ENCODE results near the gene OR9Q1. TPM values are rescaled to one million over a fixed set of nuclear protein-coding genes. Genes with fewer than 3 reads are reported as not detected.
A peak's percentile ranks its signal among the peaks of the same experiment; 100 is the strongest.

OR9Q1 gene
- total RNA-seq, 1 experiment from 2014 or later, result not detected

DNA sequence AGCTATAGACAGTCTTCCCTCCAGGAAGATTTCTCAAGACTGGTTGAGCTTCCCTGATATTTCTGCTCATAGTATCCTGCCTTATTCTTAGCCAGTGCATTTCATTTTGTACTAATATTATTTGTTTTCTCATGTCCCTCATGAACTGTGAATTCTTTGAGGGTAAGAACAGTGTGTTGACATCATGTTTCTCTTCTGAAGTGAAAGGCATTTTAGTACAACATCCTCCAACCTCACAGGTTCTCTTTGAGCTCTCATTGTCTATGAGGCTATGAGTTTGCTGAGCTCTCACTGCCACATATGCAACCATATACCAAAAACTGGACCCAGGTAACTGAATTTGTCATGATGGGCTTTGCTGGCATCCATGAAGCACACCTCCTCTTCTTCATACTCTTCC lies 7.0 kb downstream of the OR9Q1 start, which contains the start of gene OR6Q1:
OR6Q1 (plus strand) TSS at position 301 of the 400 bp plus-strand sequence; CDS start at position 301, 0 bp downstream.
- no peak for DNase-seq (ENCODE audit: low read depth)

DNA sequence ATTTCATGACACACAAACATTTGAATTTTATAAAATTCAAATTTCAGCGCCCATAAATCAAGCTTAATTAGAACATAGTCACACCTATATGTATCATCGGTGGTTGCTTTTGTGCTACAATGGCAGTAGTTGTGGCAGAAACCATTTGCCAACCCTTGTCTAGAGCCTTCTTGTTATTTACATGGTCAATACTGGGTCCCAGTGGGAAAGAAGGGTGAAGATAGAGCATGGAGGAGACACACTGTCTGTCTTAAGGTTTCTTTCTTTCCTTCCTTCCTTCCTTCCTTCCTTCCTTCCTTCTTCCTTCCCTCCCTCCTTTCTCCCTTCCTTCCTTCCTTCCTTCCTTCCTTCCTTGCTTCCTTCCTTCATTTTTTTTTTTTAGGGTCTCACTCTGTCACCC lies 10.8 kb downstream of the OR9Q1 start:
- DNase-seq (ENCODE audit: low read depth), result no peak

DNA sequence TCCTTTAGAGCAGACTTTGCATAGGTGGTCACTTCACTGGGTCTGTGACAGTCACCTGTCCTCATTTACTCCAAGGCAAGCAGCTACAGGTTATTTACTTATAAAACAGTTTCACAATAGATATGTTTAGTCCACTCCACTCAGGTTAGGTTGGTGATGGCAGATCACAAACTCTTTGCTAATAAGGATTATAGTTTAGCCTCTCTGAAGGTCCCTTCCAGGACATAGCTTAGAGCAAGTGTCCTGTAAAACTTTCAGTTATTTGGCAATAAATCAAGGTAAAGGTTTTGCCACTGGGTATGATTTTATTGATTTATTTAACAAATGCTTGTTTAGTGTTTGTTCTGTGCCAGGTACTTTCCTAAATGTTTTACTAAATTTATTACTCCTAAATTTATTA lies 15.9 kb downstream of the OR9Q1 start:
- no peak for DNase-seq (ENCODE audit: low read depth)

DNA sequence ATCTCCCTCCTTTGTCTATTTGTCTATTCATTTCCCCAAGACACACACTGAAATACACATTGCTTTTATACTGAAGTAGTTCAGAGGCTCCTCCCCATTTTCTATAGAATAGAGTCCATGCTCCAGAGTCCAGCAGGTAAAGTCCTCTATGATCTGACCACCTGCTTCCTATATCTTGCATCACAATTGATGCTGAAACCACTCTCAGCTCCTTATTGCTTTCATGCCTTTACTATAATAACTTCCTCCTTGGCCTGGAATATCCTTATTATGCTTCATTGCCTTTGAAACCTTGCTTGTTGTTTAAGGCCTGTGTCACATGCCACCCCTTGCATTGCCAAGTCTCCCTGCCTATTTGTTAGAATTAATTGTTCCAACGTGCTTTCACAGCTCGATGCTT lies 19.7 kb downstream of the OR9Q1 start:
- no peak for DNase-seq (ENCODE audit: low read depth)

DNA sequence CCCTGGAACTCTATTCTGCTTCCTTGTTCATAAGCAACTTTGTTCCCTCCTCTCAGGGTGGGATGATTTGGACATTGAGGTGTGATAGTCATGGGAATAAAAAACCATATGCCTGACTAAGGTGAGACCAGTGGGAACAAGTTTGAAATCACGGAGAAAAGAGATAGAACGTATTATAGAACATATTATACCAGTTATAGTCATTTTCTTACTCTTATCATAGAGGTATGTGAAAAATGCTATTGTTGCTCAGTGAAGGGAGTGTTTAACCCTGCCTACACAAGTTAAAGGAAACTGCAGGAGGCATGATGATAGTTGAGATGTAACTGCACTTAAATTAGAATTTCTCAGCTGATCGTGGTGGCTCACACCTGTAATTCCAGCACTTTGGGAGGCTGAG lies 22.6 kb downstream of the OR9Q1 start:
- no peak for DNase-seq (ENCODE audit: low read depth)

DNA sequence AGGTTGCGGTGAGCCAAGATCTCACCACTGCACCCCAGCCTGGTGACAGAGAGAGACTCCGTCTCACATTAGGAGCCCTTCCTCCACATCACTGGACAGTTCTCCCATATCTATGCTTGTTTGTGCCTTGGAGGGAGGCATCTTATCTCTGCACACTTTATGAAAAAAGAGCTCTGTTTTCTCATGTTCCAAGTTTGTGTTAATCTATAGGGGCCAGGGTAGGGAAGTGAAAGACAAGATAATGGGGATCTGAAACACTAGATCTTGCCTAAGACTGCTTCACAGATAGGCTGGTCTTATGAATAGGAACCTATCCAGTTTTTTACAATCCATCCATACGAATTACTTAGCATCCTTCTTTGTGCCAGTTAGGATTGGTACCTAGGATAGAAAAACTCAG lies 24.1 kb downstream of the OR9Q1 start:
- no peak for DNase-seq (ENCODE audit: low read depth)

DNA sequence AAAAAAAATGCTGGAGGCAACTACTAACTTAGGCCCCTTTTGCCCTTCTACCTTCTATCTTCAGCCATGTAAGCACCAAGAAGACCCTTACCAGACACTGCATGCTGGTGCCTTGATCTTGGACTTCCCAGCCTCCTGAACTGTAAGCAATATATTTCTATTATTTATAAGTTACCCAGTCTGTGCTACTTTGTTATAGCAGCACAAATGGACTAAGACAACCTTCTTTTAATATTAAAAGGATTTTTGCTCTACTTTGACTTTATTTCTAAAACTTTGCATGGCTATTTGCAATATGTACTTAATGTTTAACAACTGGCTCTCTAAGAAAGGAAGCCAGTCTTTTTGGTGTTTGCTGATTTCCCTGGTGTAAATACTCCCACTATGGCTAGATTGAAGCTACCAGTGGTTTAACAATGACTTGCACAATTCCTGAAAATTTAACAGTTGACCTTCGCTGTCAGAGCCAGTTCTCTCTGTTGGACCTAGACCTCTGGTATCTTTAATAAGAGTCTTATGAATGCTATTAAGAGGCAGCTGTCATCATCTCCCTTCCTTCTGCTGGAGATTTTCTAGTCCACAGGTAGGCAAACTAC lies 32.2 kb downstream of the OR9Q1 start:
- no peak for DNase-seq (ENCODE audit: low read depth)

DNA sequence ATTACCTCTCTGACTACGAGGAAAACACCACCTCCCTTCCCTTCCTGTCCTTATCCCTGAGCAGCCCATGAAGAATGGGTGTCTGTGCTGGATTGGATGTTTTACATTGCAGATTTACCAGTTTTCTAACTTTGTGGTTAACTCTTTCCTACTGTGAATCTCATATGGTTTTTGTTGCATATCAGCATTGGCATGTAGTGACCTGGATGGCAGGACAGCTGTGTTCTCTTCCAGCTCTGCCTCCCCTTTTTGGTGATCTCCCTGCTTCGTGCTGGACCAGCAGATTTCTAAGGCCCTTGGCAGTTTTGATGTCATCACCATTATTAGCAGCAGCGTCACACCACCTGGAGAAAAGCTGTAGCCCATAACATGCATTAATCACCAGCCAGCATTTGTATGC lies 33.8 kb downstream of the OR9Q1 start:
- DNase-seq (ENCODE audit: low read depth), result peak; percentile 13

DNA sequence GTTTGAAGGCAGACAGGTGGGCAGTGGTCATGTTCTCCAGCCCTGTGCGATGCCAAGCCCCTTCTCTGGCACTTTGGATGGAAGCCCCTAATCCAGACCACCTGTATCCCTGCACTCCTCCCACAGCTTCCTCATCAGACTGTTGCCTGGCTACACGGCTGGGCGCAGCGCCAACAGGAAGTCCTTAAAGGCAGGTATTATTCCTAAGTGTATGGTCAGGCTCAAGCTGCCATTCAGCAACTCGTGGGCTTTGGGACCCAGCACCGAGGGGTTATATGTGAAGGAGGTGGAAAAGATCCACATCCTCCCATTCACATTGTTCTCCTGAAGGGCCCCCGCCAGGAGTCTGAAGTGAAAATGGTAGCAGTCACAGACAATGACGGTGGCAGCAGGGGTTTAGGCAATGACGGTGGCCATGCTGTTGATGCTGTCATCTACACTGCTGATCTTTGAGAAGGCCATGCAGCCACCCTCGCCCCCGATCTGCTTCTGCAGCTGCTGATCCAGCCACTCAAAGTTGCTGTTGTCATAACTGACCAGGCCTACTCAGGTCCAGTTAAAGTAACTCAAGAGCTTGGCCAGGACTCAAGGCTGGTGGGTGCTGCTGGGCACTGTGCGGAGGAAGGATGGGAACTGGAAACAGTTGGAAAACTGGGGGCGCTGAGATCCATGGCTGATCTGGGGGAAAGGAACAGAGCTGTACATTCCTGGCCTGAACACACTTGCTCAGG lies 34.8 kb downstream of the OR9Q1 start:
- DNase-seq (ENCODE audit: low read depth), result peak; percentile 54

DNA sequence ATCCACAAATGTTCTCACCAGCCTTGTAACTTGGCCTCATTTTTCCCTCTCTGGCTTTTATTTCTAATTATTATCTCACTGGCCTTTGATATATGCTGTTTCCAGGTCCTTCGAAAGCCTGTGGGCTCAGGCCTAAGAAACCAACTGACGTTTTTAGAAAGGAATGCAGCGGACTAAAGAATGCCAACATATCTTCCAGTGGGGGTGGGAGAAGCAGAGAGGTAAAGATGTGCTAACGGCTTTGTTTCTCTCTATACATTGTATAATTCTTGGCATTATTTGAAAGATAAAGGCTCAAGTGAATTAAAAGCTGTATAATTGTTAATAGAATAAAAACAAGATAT lies 35.3 kb downstream of the OR9Q1 start:
- DNase-seq (ENCODE audit: low read depth), result peak; percentile 77

DNA sequence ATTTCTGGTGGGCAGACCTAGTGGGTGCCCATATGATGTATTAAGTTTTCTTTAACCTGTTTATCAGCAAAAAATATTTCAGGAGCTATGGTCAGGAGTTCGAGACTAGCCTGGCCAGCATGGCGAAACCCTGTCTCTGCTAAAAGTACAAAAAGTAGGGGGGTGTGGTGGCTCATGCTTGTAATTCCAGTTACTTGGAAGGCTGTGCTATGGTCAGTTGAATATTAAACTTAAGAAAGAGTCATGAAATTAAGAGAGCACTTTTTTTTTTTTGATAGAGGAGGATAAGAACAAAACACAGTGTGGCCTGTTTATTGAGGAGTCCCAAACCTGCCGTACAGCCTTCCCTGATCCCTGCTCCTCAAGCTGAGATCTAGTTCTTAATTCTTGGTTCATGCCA lies 36.9 kb downstream of the OR9Q1 start:
- DNase-seq (ENCODE audit: low read depth), result no peak

DNA sequence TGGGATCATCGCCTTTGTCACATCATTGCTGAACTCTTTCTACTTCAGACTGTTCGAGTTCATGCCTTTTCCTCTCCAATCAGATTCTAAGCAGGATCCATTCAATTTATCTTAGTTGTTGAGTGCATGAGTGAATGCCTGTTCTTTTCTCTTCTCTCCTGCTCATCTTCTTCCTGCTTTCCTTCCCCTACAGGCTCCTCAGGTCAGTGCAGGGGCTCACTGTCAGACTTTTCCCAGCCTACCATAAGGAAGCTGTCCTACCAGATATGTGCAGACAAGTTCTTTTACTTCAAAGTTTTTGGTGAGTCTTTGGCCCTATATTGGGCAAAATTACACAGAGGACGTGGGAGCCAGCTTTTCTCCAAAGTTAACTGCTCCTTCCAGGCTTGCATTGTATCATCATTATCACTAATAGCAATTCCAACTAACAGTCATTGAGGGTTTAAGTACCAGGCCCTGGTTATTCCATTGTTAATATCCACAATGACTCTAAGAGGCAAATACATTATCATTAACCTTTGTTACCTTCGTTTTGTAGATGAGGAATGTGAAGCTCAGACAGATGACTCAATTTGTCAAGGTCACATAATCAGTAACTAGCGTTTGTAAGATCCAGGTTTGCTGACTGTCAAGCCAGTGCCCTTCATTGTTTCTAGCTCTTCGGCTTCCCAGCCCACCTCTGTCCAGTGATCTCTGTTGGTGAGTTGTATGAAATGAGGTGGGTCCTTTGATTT lies 37.4 kb downstream of the OR9Q1 start:
- DNase-seq (ENCODE audit: low read depth), result peak; percentile 11

DNA sequence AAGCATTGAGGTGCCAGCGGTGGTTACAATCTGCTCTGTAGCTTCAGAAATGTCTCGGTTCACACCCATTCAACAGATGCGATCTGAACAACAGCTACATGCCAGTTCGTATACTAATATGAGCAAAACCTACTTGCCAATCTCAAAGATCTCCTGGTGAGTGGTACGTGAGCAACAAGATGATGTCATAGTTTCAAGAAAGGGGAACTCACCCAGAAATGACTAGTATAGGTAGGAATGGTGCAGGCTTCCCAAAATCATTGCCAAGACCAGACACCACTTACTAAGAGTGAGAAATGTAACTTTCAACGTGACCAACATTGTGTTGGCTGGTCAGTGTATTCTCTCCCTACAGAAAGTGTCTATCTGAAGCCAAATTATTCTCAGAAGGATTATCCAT lies 38.1 kb downstream of the OR9Q1 start:
- DNase-seq (ENCODE audit: low read depth), result peak; percentile 58

DNA sequence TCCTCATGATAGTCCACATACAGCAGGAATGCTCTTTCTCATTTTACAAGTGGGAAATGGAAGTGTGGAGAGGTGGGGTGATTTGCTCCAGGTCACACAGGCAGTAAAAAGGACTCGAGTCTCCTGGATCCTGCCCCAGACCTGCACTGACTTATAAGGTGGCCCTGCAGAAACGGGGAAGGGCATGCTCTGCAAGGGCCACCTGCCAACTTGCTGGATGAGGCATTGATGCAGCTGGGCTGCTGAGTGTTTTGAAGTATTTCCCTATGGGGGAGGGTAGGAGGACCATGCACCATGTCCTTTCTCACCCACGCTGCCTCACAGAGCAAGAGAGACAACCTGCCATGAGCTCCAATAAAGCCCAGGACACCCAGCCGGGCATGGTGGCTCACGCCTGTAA lies 44.0 kb downstream of the OR9Q1 start:
- no peak for DNase-seq (ENCODE audit: low read depth)

DNA sequence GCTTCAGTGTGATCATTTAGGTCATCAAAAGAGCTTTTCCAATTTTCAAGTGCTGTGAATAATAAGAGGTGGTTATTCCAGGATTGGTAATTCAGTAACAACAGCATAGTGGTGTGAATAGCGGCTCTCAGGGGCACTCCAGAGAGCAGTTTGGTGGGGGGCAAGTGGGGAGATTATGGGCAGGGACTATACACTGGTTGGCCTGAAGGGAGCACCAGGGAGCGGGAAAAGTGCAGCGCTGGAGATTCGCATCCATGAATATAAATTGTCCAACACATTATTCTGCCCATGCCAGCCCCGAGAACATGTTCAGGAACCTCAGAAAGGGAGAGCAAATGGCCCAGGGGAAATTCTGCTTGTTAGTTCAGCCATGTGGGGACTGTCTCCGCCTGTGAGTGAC lies 45.0 kb downstream of the OR9Q1 start:
- no peak for DNase-seq (ENCODE audit: low read depth)

DNA sequence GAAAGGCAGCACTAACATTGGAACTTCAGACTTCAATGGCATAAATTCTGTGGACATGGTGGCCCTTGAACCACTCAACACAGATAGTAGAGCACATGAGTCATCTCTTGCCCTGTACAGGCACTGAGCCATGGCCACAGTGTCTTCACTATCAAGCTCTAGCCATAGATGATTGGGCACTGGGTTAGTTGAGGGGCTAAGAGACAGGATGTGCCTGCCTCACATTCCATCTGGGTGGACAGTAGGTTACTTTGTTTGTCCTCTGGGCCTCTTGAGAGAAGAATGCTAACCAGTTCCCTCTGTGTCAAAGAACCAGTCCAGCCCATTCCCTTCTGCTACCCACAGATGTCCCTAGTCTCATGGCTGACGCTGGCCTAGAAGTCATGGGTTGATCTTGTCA lies 46.9 kb downstream of the OR9Q1 start:
- DNase-seq (ENCODE audit: low read depth), result no peak

DNA sequence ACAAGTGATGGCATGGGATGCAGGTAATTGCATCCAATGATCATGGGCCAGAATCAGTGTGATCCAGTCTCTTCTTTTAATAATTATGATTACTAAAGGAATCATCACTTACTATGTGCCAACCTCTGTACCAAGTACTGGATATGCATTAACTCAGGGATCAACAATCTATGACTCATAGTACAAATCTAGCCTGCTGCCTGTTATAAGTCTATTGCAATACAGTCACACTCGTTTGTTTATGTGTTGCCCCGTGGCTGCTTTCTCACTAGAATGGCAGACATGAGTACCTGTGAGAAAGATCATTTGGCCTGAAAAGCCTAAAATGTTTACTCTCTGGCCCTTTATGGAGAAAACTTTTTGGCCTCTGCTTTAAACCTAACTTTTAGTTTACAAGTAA lies 52.1 kb downstream of the OR9Q1 start:
- DNase-seq (ENCODE audit: low read depth), result peak; percentile 42

DNA sequence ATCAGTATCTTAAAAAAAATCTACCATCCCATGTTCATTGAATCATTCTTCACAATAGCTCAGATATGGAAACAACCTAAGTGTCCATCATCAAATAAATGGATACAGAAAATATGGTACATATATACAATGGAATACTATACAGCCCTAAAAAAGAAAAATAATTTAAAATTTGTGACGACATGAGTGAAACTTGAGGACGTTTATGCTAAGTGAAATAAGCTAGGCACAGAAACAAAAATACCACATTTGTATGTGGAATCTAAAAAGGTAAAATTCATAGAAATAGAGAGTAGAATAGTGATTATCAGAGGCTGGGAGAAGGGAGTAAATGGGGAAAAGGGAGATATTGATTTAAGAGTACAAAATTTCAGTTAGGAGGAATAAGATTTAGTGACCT lies 62.8 kb downstream of the OR9Q1 start:
- DNase-seq (ENCODE audit: low read depth), result no peak

DNA sequence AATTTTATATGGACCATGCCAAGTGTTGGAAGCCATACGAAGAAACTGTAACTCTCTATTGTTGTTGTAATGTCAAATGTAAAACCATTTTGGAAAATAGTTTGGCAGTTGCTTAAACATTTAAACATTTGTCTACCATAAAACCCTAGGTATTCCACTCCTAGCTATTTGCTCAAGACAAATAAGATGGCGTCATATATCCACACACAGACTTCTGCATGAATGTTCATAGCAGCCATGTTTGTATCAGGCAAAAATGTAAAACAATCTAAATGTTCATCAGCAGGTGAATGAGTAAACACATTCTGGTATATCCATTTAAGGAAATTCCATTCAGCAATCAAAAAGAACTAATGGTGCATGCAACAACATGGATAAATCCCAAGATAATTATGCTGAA lies 73.8 kb downstream of the OR9Q1 start:
- DNase-seq (ENCODE audit: low read depth), result no peak

DNA sequence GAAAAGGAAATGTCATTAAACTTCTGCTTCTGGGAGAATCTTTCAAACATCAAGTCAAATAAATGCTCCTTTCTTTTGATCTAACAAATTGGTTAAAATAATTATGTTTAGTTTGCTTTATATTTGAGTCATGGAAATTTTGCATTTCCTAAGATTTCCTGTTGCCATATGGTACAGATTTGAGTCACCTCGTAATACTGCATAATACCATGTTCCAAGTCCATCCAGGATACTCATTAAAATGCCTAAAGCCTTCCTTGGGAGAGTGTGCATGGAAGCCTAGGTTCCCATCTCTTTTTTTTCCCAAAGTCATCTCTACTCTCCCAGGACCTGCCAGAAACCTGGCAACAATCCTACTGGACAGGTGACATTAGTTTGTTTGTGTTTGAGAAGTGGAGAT lies 97.4 kb downstream of the OR9Q1 start:
- no peak for DNase-seq (ENCODE audit: low read depth)

DNA sequence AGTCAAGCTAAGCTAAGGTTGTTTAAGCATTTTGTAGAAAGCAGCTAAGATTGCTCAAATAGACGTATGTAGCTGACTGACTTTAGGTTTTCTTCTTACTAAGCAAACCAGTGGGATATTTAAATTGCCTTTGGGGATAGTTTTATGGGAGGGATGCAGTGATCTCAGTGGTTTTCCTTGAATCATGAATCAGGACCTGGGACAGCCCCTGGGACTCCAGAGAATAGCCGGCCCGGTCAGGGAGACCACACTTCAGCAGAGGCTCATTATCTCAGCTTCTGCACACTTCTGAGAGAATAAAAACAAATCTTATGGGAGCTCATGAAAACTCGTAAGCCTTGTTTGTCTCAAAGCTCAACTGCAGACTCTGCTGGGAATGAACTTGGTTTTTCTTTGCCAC lies 101.8 kb downstream of the OR9Q1 start, which contains the start of gene OR9I1:
OR9I1 (minus strand) TSS at position 62 of the 400 bp plus-strand sequence. CDS start 6,086 bp downstream, outside the sequence.
- no peak for DNase-seq (ENCODE audit: low read depth)

DNA sequence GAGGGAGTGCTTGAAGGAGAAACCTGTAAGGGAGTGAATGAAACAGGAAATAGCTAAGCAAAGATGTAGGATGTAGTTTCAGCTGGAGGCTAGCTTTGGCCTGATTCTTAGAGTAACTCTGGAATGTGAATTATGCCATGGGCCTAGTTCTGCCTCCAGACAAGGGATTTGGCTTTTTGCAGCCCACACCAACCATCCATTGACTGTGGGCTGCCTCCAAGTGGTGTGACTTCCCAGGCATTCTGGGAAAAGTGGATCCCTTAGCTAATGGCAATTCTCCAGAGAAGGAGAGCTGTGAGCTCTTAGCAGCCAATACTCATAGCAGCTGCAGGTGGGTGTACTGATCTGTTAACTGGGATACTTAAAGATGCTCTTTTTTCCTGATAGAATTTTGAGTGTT lies 103.7 kb downstream of the OR9Q1 start:
- DNase-seq (ENCODE audit: low read depth), result no peak

All from LHCN-M2 (cell line).